Endothelial cell of umbilical vein (primary cell): ENCODE data around the gene TERF2IP. TPM values are rescaled to one million over a fixed set of nuclear protein-coding genes. Genes with fewer than 3 reads are reported as not detected.

Experiments
- BruUV-seq: library from RNA; stranded (reverse); fragments of 400-500 nt; replicated peaks from 2 replicates; lab custom pipeline; 2021; lab: Mats Ljungman, UMichigan
- CTCF ChIA-PET: fragments of 300-600, 350-600 bp; sonication (Branson Sonifier 250); formaldehyde crosslinking; loops from one replicate; lab custom pipeline; 2021; ENCODE audit warnings: antibody characterized with exemption, inconsistent platforms; lab: Charles Lee
- POLR2A ChIA-PET: fragments of 300-600, 350-600 bp; sonication (Branson Sonifier 250); formaldehyde crosslinking; loops from one replicate; lab custom pipeline; 2021; ENCODE audit warnings: antibody characterized with exemption, inconsistent platforms; lab: Charles Lee
- DNase-seq: peaks from one replicate; pipeline ENCODE4 v3.0.0-alpha.2; 2011; ENCODE audit warnings: low read depth, low spot score
- FAIRE-seq: peaks from 2 replicates; lab custom pipeline; 2011; peaks lifted over from hg19 to GRCh38; lab: Jason Lieb, UNC
- H2AFZ ChIP-seq: 2 replicates; pipeline ENCODE4 v1.6.0; 2012; ENCODE audit warnings: low read depth, low read length, control low read depth, inconsistent platforms
- H3K27ac ChIP-seq: 2 replicates; pipeline ENCODE4 v1.5.1; 2011; ENCODE audit warnings: low read depth, mild to moderate bottlenecking, control low read depth, low read length, moderate library complexity; ENCODE audit not compliant: insufficient read depth
- H3K27me3 ChIP-seq, 2 experiments: 2 replicates each; pipeline versions ENCODE4 v1.6.0 to v1.6.1; 2011; ENCODE audit warnings: low read length in 2 of 2, mixed read lengths in 1 of 2; ENCODE audit not compliant: control insufficient read depth in 2 of 2, insufficient read depth in 2 of 2
- H3K36me3 ChIP-seq, 2 experiments: 2 replicates in 1 of 2; 3 replicates in 1 of 2; pipeline ENCODE4 v1.5.1; 2011; ENCODE audit warnings: low read length in 2 of 2, mild to moderate bottlenecking in 1 of 2, moderate library complexity in 1 of 2; ENCODE audit not compliant: control insufficient read depth in 2 of 2, insufficient read depth in 2 of 2; ENCODE audit errors: extremely low read depth in 1 of 2
- H3K4me1 ChIP-seq: 3 replicates; pipeline ENCODE4 v1.5.1; 2011; ENCODE audit warnings: mild to moderate bottlenecking, low read length; ENCODE audit not compliant: control insufficient read depth, insufficient read depth; ENCODE audit errors: extremely low read depth
- H3K4me2 ChIP-seq: 2 replicates; pipeline ENCODE4 v1.6.1; 2011; ENCODE audit warnings: low read length, control low read depth, mixed read lengths; ENCODE audit not compliant: insufficient read depth
- H3K4me3 ChIP-seq, 3 experiments: fragments of 200-600 bp in 1 of 3; sonication (generic), shearing (Covaris generic) in 1 of 3; replicated peaks in 1 of 3; 2 replicates each; pipeline ENCODE4 v1.5.1; 2011 to 2016; ENCODE audit warnings: control low read depth in 3 of 3, low read length in 3 of 3, mild to moderate bottlenecking in 2 of 3, inconsistent platforms in 1 of 3, low read depth in 1 of 3, moderate library complexity in 1 of 3; ENCODE audit not compliant: insufficient read depth in 1 of 3
- H3K79me2 ChIP-seq: 2 replicates; pipeline ENCODE4 v1.6.0; 2012; ENCODE audit warnings: low read length, inconsistent platforms; ENCODE audit not compliant: control insufficient read depth, insufficient read depth
- H3K9ac ChIP-seq: replicated peaks from 2 replicates; pipeline ENCODE3; 2011; ENCODE audit warnings: low read length, control low read depth; ENCODE audit not compliant: insufficient read depth; ENCODE audit errors: extremely low read depth
- H3K9me1 ChIP-seq: replicated peaks from 3 replicates; pipeline ENCODE4 v1.6.0; 2011; ENCODE audit warnings: mild to moderate bottlenecking, low read length; ENCODE audit not compliant: control insufficient read depth, insufficient read depth; ENCODE audit errors: extremely low read depth
- H3K9me3 ChIP-seq: replicated peaks from 2 replicates; pipeline ENCODE4 v1.5.1; 2012; ENCODE audit warnings: low read length, inconsistent platforms; ENCODE audit not compliant: control insufficient read depth, insufficient read depth
- H4K20me1 ChIP-seq: replicated peaks from 2 replicates; pipeline ENCODE3; 2011; ENCODE audit warnings: mild to moderate bottlenecking, low read length; ENCODE audit not compliant: control insufficient read depth, insufficient read depth; ENCODE audit errors: extremely low read depth
- CTCF ChIP-seq, 2 donors: IDR thresholded peaks; 1 replicate in 1 of 2; 2 replicates in 1 of 2; pipeline ENCODE4 v1.5.1; 2011; ENCODE audit warnings: low read length in 2 of 2, mild to moderate bottlenecking in 2 of 2, moderate library complexity in 2 of 2, control low read depth in 1 of 2, inconsistent platforms in 1 of 2, low read depth in 1 of 2; ENCODE audit not compliant: insufficient read depth in 1 of 2; ENCODE audit errors: extremely low read depth in 1 of 2
- EZH2 ChIP-seq: IDR thresholded peaks from 2 replicates; pipeline ENCODE4 v1.6.1; 2012; ENCODE audit warnings: borderline replicate concordance, low read depth, mild to moderate bottlenecking, moderate library complexity, low read length, inconsistent platforms; ENCODE audit not compliant: severe bottlenecking
- FOS ChIP-seq: IDR thresholded peaks from 2 replicates; pipeline ENCODE4 v1.6.1; 2011; ENCODE audit warnings: mild to moderate bottlenecking, low read length, moderate library complexity, borderline replicate concordance; ENCODE audit not compliant: insufficient read depth
- GATA2 ChIP-seq: IDR thresholded peaks from 2 replicates; pipeline ENCODE4 v1.7.0; 2011; ENCODE audit warnings: low read depth, mild to moderate bottlenecking, moderate library complexity, mixed read lengths, low read length; ENCODE audit not compliant: insufficient read length, insufficient read depth
- JUN ChIP-seq: IDR thresholded peaks from 2 replicates; pipeline ENCODE4 v1.6.1; 2011; ENCODE audit warnings: borderline replicate concordance, low read depth; ENCODE audit not compliant: insufficient read length, insufficient read depth
- MYC ChIP-seq: IDR thresholded peaks from one replicate; pipeline ENCODE4 v1.6.1; 2011; ENCODE audit warnings: mild to moderate bottlenecking, low read depth, low read length
- POLR2A ChIP-seq: IDR thresholded peaks from 2 replicates; pipeline ENCODE4 v1.6.1; 2012; ENCODE audit warnings: low read depth, mild to moderate bottlenecking, control low read depth, low read length
- POLR2AphosphoS5 ChIP-seq: IDR thresholded peaks from 2 replicates; pipeline ENCODE4 v1.6.1; 2012; ENCODE audit warnings: low read depth, mild to moderate bottlenecking, control low read depth, low read length, moderate library complexity; ENCODE audit not compliant: insufficient read depth
- dilution Hi-C: fragments of 300-500 bp; cut with MboI; formaldehyde crosslinking; loops from one replicate; pipeline ENCODE4 v1.15.0; 2019; ENCODE audit warnings: low sequenced_read_pairs; ENCODE audit not compliant: extremely low pct_ligation_motif_present
- intact Hi-C: fragments of 100-400 bp; cut with micrococcal nuclease; formaldehyde crosslinking; loops from one replicate; pipeline ENCODE4 v1.10.0; 2022
- polyA plus RNA-seq, 4 experiments: library from polyadenylated mRNA; depleted of rRNA in 3 of 4; stranded (reverse) in 3 of 4; unstranded in 1 of 4; fragments of >200 nt; gene quantifications; 2 replicates each; pipeline versions ENCODE4 v1.2.1 to v1.2.3, GENCODE V29; 2011 to 2012; ENCODE audit warnings: missing spikeins in 1 of 4
- total RNA-seq: library from RNA; stranded (reverse); gene quantifications from 2 replicates; pipeline ENCODE4 v1.2.3, GENCODE V29; 2021
- TF ChIP-seq, protein P1 (sequence below): IDR thresholded peaks from 2 replicates; pipeline ENCODE4 v1.6.1; 2011; ENCODE audit not compliant: insufficient read depth, insufficient read length

The TERF2IP gene
- total and polyA plus RNA-seq, 2 donors (not counting 3 experiments of a cell fraction or from before 2014, with no cell fraction given) = 19.0 to 41.5 TPM

DNA sequence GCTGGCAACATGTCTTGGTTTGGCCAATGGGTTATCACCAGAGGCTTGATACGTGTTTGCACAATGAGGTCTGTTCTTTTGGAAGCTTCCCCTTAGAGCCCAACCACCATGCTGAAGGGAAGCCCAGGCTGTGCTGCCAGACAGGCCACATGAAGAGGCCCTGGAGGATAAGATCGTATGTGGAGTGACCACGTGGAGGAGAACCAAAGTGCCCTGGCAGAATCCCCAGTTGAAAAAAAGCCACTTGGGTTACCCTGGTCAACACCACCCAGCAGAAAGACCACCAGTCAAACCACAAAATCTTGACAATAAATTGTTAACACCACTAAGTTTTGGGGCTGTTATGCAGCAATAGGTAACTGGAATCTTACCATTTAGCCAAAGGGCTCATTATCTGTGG, 17.5 kb upstream of the TERF2IP start:
- Histone ChIP-seq H3K4me3 (no peak overlapping the region), H2AFZ (no peak overlapping the region), H3K4me1 (peaks cover 23% of the 10 kb centered on the region), H3K27ac (no peak overlapping the region), H3K9me1 (no peaks in the 10 kb centered on the region), H3K9ac (no peak overlapping the region), H3K36me3 (peaks cover 35 to 40% of the 10 kb centered on the region in 2 experiments), H4K20me1 (no peaks in the 10 kb centered on the region), H3K27me3 (no peaks in the 10 kb centered on the region), H3K4me2 (no peak overlapping the region), H3K9me3 (no peaks in the 10 kb centered on the region), H3K79me2 (no peaks in the 10 kb centered on the region)
- no peak for FAIRE-seq
- TF ChIP-seq FOS (no peak), JUN (no peak), POLR2AphosphoS5 (no peak), GATA2 (no peak), POLR2A (no peak), EZH2 (no peak), MYC (no peak), CTCF (IDR thresholded peaks at IDR 0.05; ENCODE audit: extremely low read depth in 1 of 2, insufficient read depth in 1 of 2, low read depth in 1 of 2, low read length in 2 of 2) (no peak)
- TF ChIP-seq, protein P1, sequence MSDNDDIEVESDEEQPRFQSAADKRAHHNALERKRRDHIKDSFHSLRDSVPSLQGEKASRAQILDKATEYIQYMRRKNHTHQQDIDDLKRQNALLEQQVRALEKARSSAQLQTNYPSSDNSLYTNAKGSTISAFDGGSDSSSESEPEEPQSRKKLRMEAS = no peak
- DNase-seq = no peak
- dilution Hi-C loops = no loop called here
- ChIA-PET CTCF (no interaction called here), POLR2A (no interaction called here)
- intact Hi-C loops = no loop called here
- BruUV-seq = no TSS peak
